GM10847 (cell line): ENCODE data around the gene EXO5.

Source experiments
- POLR2A ChIP-seq: IDR thresholded peaks from 2 replicates; pipeline ENCODE4 v1.6.1; 2011; ENCODE audit not compliant: insufficient read length; ENCODE audit errors: extremely low read depth

EXO5 gene

DNA sequence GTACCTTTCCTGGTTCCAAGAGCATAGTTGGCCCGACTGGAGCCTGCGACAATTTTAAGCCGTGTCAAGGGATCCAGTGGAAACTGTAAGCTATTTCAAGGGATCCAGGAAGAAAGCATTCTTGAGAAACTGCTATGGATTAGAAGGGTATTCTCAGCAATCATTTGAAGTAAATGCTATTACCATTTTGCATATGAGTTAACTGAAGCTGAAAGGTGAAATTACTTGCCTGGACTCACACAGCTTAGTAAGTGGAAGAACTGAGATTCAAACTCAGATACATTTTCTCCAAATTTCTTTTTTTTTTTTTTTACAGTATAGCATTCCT, 23.5 kb downstream of the EXO5 start:
- TF ChIP-seq POLR2A, result no peak

DNA sequence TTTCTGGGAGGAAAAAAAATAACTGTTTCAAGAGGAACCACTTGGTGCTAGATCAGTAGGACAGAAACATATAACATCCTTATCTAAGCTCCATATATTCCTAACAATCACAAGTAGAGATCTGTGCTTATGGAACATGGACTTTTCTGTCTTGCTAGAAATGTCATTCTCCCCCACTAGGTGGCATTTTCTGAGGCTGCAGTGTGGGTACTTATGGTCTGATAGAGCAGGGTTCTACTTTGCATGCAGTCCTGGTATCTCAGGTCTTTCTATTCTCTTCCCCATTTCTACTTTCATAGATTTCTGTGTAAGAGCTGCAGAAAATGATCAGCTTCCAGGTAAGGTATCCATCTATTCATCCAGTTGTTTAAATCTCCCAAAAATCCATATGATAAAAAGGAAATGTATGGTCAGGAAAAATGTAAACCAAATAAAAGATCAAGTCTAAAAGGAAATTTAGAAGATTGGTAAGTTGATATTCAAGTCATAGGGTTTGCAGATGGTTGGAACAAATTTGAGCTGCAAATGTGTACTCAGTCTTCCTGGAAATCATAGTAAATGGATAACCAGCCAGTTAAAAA, 24.4 kb downstream of the EXO5 start:
- TF ChIP-seq POLR2A, result no peak

DNA sequence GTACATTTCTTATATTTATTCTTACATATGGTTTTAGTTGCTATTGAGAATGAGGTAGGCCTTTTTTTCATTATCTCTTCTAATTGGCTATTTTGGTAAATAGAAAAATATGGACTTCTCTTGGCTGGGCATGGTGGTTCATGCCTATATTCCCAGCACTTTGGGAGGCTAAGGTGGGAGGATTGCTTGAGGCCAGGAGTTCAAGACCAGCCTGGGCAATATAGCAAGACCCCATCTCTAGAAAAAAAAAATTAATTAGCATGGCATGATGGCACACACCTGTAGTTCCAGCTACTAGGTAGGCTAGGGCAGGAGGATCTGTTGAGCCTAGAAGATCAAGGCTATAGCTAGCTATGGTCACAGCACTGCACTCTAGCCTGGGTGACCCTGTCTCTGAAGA, 26.0 kb downstream of the EXO5 start:
- TF ChIP-seq POLR2A, result no peak

DNA sequence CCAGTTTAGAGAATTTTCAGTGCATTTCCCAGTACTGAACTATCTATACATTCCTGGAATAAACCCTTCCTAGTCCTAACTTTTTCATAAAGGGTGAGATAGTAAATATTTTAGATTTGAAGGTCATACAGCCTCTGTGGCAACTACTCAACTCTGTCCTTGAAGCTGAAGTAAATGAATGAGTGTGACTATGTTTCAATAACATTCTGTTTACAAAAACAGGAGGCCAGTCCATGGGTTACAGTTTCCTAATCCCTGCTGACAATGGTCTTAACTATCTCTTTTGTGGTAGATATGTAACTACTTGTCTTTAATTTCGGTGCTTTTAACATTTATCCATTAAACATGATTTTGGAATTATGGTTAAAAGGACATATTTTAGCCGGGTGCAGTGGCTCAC, 27.2 kb downstream of the EXO5 start:
- TF ChIP-seq POLR2A, result no peak

DNA sequence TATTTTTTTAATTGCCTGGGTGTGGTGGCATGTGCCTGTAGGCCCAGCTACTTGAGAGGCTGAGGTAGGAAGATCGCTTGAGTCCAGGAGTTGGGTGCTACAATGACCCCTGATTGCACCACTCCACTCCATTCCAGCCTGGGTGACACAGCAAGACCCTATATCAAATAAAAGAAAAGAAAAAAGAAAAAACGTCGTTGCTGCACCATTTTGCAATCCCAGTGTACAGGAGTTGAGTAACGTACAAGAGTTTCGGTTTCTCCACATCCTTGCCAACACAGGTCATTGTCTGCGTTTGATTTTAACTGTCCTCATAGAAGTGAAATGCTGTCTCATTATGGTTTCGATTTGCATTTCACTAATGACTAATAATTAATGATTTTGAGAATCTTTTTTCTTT, 30.8 kb downstream of the EXO5 start:
- no peak for TF ChIP-seq POLR2A

DNA sequence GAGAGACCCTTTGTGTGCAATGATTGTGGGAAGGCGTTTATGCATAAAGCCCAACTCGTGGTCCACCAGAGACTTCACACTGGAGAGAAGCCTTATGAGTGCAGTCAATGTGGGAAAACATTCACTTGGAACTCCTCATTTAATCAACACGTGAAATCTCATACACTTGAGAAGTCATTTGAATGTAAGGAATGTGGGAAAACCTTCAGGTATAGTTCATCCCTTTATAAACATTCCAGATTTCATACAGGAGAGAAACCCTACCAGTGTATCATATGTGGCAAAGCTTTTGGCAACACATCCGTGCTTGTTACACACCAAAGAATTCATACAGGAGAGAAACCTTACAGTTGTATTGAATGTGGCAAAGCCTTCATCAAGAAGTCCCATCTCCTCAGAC, 38.4 kb downstream of the EXO5 start:
- TF ChIP-seq POLR2A, result no peak

DNA sequence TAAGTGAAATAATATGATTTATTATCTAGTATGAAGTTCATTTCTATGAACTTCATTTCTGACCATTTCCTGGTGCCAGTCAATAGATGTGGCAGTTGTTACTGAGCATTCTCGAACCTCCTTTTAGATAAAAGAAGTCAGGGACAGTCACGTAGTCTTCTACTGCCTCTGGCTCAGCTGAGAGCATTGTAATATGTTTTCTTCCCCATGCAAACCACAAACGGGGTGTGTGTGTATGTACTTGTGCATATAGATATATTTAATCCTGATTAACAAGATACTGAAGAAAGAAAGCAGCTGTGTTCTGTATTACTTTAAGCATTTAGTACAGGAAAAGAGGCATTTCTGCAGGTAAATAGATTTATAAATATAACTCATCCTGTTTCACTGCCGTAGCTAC, 44.5 kb downstream of the EXO5 start:
- TF ChIP-seq POLR2A, result no peak

DNA sequence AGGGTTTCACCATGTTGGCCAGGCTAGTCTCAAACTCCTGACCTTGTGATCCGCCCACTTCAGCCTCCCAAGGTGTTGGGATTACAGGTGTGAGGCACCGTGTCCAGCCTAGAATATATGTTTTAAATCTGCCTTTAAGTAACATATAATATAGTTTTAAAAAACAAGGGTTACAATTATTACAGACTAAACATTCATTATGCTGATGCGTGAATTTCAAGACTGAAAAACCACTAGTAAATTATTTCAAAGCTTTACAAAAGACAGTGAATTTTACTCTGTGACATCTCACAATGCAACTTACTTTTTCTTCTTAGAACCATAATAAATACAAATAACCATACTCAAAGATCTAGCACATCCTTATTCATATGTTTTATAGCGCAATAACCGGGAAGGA, 47.6 kb downstream of the EXO5 start:
- TF ChIP-seq POLR2A, result no peak

DNA sequence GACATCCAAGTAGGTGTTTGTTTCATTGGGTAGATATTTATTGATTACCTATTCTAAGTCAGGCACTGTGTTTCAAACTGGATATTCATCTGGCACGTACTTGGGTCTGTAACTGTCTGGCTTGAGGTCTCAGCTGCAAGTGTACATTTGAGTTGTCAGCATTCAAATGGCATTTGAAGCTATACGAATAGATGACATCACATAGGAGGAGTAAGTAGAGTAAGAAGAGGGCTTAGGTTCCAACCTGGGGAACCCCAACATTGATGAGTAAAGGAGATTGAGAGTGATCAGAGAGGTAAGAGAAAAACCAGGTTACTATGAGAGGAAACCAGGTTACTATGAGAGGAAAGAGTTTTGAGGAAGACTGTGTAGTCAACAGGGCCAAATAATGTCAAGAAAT, 53.6 kb downstream of the EXO5 start:
- no peak for TF ChIP-seq POLR2A

DNA sequence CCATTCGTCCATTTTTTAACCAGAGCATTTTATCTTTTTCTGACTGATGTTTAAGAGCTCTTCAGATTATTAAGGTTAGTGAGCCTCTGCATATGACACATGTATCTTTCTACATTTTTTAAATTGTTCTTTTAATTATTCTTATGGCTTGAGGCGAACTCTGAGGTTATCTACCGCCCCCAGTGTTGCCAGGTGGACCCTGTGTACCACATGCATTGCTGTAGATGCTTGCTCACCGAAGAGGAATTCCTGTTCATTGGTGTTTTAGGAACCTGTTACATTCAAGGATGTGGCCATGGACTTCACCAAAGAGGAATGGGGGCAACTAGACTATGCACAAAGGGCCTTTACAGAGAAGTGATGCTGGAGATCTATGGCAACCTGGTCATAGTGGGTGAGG, 54.7 kb downstream of the EXO5 start:
- no peak for TF ChIP-seq POLR2A

DNA sequence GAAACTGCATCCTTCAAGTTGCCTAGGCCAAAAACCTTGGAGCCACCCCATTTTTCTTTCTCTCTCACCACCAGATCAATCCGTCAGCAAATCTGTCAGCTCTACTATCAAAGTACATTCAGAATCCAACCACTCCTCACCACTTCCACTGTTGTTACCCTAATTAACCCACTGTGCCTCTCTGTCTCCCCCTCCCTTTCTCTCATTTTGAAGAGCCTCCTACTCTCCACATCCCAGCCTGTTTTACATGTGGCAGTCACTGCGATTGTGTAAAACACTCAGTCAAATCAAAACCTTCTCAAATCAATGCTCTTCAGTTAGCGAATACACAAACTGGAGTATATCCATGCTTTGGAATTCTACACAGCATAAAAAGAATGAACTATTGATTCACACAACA, 55.9 kb downstream of the EXO5 start:
- TF ChIP-seq POLR2A, result no peak

DNA sequence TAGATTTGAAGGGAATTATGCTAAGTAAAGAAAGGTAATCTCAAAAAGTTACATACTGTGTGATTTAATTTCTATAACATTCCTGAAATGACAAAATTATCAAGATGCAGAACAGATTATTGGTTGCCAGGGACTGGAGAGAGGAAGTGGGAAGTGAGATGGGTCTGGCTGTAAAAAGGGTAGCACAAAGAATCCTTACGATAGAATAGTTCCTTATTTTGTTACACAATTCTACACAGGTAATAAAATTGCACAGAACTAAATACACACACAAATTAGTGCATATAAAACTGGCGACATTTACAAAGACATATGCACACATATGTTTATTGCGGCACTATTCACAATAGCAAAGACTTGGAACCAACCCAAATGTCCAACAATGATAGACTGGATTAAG, 56.3 kb downstream of the EXO5 start:
- TF ChIP-seq POLR2A, result no peak
